Measurements from ENCODE around the gene HERC4.

DNA sequence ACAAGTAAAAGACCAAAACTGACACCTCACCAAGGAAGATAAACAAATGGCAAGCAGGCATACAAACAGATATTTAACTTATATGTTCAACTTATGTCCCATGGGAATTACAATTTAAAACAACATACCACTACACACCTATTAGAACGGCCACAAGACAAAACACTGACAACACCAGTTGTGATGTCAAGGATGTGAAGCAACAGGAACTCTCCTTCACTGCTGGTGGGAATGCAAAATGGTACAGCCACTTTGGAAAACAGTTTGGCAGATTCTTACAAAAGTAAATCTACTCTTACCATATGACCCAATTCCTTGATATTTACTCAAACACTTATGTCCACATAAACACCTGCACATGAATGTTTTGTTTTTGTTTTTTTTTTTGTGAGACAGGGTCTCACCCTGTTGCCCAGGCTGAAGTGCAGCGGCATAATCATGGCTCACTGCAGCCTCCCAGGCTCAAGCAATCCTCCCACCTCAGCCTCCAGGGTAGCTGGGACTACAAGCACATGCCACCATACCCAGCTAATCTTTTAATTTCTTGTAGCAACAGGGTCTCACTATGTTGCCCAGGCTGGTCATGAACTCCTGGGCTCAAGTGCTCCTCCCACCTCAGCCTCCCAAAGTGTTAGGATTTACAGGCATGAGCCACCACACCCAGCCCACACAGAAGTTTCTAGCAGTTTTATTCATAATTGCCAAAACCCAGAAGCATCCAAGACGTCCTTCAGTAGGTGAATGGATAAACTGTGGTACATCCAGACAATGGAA is 27.3 kb downstream of the HERC4 start:
- no peak for TF ChIP-seq CTCF (IDR thresholded peaks at IDR 0.05)
- no peak for TF ChIP-seq POLR2A (IDR thresholded peaks at IDR 0.05)
